ENCODE measurements around the gene SH3BP1. TPM values are rescaled to one million over a fixed set of nuclear protein-coding genes. Genes with fewer than 3 reads are reported as not detected.
A peak's percentile ranks its signal among the peaks of the same experiment; 100 is the strongest.

SH3BP1 gene
- total and polyA plus RNA-seq, 8 donors: 2.0 to 9.3 (median 3.9) TPM

- DNase-seq (peak; percentile 89 to 97 (median 92)), FAIRE-seq (peak; percentile 82), ATAC-seq (peak; percentile 98 to 99 (median 98))
- intact Hi-C loops (cut with DNase I): no loop called here
- TF ChIP-seq, protein P1, sequence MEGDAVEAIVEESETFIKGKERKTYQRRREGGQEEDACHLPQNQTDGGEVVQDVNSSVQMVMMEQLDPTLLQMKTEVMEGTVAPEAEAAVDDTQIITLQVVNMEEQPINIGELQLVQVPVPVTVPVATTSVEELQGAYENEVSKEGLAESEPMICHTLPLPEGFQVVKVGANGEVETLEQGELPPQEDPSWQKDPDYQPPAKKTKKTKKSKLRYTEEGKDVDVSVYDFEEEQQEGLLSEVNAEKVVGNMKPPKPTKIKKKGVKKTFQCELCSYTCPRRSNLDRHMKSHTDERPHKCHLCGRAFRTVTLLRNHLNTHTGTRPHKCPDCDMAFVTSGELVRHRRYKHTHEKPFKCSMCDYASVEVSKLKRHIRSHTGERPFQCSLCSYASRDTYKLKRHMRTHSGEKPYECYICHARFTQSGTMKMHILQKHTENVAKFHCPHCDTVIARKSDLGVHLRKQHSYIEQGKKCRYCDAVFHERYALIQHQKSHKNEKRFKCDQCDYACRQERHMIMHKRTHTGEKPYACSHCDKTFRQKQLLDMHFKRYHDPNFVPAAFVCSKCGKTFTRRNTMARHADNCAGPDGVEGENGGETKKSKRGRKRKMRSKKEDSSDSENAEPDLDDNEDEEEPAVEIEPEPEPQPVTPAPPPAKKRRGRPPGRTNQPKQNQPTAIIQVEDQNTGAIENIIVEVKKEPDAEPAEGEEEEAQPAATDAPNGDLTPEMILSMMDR (IDR thresholded peaks at IDR 0.05): peak in 2 of 4 donors; percentile 14 to 26
- Histone ChIP-seq H3K27me3 (no peaks in the 10 kb centered on the region), H3K4me1 (peaks cover 0 to 6% (median 0%) of the 10 kb centered on the region in 3 donors), H3K36me3 (peaks cover 0 to 10% (median 0%) of the 10 kb centered on the region in 3 donors), H3K27ac (no peak within 1 kb of the TSS), H3K9me3 (no peaks in the 10 kb centered on the region), H3K4me3 (no peak within 1 kb of the TSS)
- WGBS, 2 donors: 21 to 25% methylated on average over 37 to 39 of the region's 39 CpGs
Observed at GRCh38 chr22:37696657-37697537, 57.4 kb downstream of the SH3BP1 start, which contains the start of gene TRIOBP. Gene TRIOBP (plus strand): TSS chr22:37697048. CDS start chr22:37701366, 4,318 bp downstream.

DNA sequence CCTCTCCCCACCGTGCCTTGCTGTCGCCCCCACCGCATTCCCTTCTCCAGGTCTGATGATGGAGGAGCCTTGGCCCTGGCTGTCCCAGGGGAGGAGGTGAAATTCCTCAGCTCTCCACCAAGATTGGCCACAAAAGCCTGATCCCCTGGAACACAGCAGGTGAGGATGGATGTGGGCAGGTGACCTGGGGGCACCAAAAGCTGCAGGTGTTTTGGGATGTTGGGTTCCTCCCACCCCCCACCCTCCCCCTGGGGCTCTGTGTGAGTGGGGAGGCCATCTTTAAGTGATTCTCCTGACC is 58.0 kb downstream of the SH3BP1 start:
- no peak for DNase-seq
- intact Hi-C loops (cut with DNase I): no loop called here
- H3K27me3 ChIP-seq: no peaks in the 10 kb centered on the region
- no peak for ATAC-seq
- H3K27ac ChIP-seq: no peak overlapping the region
- H3K9me3 ChIP-seq: no peaks in the 10 kb centered on the region
- no peak for FAIRE-seq
- WGBS, 2 donors: 38 to 44% methylated on average over 3 of the region's 3 CpGs
- H3K4me3 ChIP-seq: no peak overlapping the region
- H3K36me3 ChIP-seq: peaks cover 0 to 6% (median 0%) of the 10 kb centered on the region in 3 donors
- TF ChIP-seq, protein P1 (IDR thresholded peaks at IDR 0.05): no peak
- H3K4me1 ChIP-seq: peaks cover 0 to 6% (median 0%) of the 10 kb centered on the region in 3 donors

DNA sequence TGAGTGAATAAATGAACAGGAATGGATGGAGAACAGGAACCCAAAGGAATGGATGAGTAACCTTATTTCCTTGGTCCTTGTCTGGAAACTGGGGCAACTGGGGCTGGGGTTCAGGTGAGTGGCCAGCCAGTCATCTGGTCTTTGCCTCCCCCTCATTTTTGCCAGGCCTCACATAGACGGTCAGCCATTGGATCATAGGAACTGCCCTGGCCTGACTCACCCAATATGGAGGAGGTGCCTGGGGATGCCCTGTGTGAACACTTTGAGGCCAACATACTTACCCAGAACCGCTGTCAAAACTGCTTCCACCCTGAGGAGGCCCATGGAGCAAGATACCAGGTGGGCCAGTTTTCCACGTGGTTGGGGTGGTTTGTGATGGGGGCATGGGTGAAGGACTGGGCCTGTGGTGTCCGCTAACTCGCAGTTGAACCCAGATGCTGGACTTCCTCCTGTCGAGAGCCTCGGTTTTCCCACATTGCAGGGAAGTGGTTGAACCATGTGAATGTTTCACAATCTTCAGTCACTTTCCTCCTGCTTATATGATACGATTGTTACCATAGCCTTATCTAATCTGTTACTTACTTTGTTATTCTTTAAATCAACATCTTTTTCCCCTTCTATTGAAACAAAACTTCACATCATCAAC is 61.8 kb downstream of the SH3BP1 start:
- no peak overlapping the region for H3K4me3 ChIP-seq
- no peak overlapping the region for H3K27ac ChIP-seq
- WGBS, 2 donors: 72 to 75% methylated on average over 8 of the region's 8 CpGs
- TF ChIP-seq, protein P1 (IDR thresholded peaks at IDR 0.05): no peak
- no peaks in the 10 kb centered on the region for H3K36me3 ChIP-seq
- DNase-seq (no peak), FAIRE-seq (no peak), ATAC-seq (no peak)
- peaks cover 0 to 4% (median 0%) of the 10 kb centered on the region in 3 donors for H3K4me1 ChIP-seq
- no peaks in the 10 kb centered on the region for H3K9me3 ChIP-seq
- no peaks in the 10 kb centered on the region for H3K27me3 ChIP-seq
- intact Hi-C loops (cut with DNase I): no loop called here

GRCh38 chr22:37703906-37704305 is 64.4 kb downstream of the SH3BP1 start:
- no peak overlapping the region for H3K27ac ChIP-seq
- DNase-seq: no peak
- TF ChIP-seq, protein P1 (IDR thresholded peaks at IDR 0.05): no peak

More at GRCh38 chr22:37703906-37704305, 64.4 kb downstream of the SH3BP1 start:
- FAIRE-seq: no peak
- Histone ChIP-seq H3K4me3 (no peak overlapping the region), H3K27me3 (no peaks in the 10 kb centered on the region), H3K36me3 (no peaks in the 10 kb centered on the region), H3K4me1 (no peaks in the 10 kb centered on the region), H3K9me3 (no peaks in the 10 kb centered on the region)
- intact Hi-C loops (cut with DNase I): no loop called here
- WGBS, 2 donors: 79 to 81% methylated on average over 7 of the region's 7 CpGs
- no peak for ATAC-seq
